Measurements from ENCODE around the gene COX6A1. TPM values are rescaled to one million over a fixed set of nuclear protein-coding genes. Genes with fewer than 3 reads are reported as not detected.

The COX6A1 gene
- total and polyA plus RNA-seq, 2 donors from 2014 or later = 331 to 1,697 TPM

GRCh38 chr12:120468325-120468820 is 30.5 kb downstream of the COX6A1 start:
- Histone ChIP-seq H3K27ac (ENCODE audit: low read depth in 2 of 2, low read length in 2 of 2) (peak overlapping the region; percentile 82 to 90), H3K27me3 (ENCODE audit: control insufficient read depth, insufficient read depth, low read length) (no peaks in the 10 kb centered on the region), H3K9ac (ENCODE audit: low read length in 3 of 3) (peak overlapping the region; percentile 44 to 74 (median 61)), H3K4me3 (ENCODE audit: low read length in 3 of 3) (peak overlapping the region; percentile 69 to 79 (median 71)), H3K4me1 (ENCODE audit: control insufficient read depth in 2 of 3, insufficient read depth in 2 of 3, low read depth in 1 of 3, low read length in 3 of 3) (peaks cover 0 to 5% (median 0%) of the 10 kb centered on the region in 3 donors), H3K36me3 (ENCODE audit: control insufficient read depth in 2 of 3, insufficient read depth in 3 of 3, low read length in 3 of 3) (peaks cover 15 to 18% (median 18%) of the 10 kb centered on the region in 3 donors), H3K9me3 (ENCODE audit: control insufficient read depth in 2 of 3, insufficient read depth in 1 of 3, low read length in 3 of 3) (no peaks in the 10 kb centered on the region)
- TF ChIP-seq CTCF (IDR thresholded peaks at IDR 0.05; ENCODE audit: borderline replicate concordance, extremely low read depth, insufficient read depth) = no peak
- DNase-seq = peak in 4 of 5 donors; percentile 50 to 78 (median 62)
- intact Hi-C loops (cut with DNase I) = no loop called here
- FAIRE-seq = no peak

GRCh38 chr12:120468821-120469449 is 31.0 kb downstream of the COX6A1 start:
- FAIRE-seq = no peak
- DNase-seq = peak in 3 of 5 donors; percentile 79 to 90 (median 89)
- Histone ChIP-seq H3K27me3 (ENCODE audit: control insufficient read depth, insufficient read depth, low read length) (no peaks in the 10 kb centered on the region), H3K4me1 (ENCODE audit: control insufficient read depth in 2 of 3, insufficient read depth in 2 of 3, low read depth in 1 of 3, low read length in 3 of 3) (peaks cover 0 to 5% (median 0%) of the 10 kb centered on the region in 3 donors), H3K27ac (ENCODE audit: low read depth in 2 of 2, low read length in 2 of 2) (peak overlapping the region; percentile 90 to 95), H3K9me3 (ENCODE audit: control insufficient read depth in 2 of 3, insufficient read depth in 1 of 3, low read length in 3 of 3) (no peaks in the 10 kb centered on the region), H3K9ac (ENCODE audit: low read length in 3 of 3) (peak overlapping the region; percentile 44 to 74 (median 61)), H3K4me3 (ENCODE audit: low read length in 3 of 3) (peak overlapping the region; percentile 69 to 79 (median 77)), H3K36me3 (ENCODE audit: control insufficient read depth in 2 of 3, insufficient read depth in 3 of 3, low read length in 3 of 3) (peaks cover 10 to 13% (median 13%) of the 10 kb centered on the region in 3 donors)
- intact Hi-C loops (cut with DNase I) = no loop called here
- TF ChIP-seq CTCF (IDR thresholded peaks at IDR 0.05; ENCODE audit: borderline replicate concordance, extremely low read depth, insufficient read depth) = no peak

GRCh38 chr12:120469450-120470149 is 31.7 kb downstream of the COX6A1 start, which contains the start of gene SRSF9:
Gene SRSF9 (minus strand): TSS chr12:120469748. CDS start chr12:120469609, 139 bp downstream.
- H3K4me1 ChIP-seq (ENCODE audit: control insufficient read depth in 2 of 3, insufficient read depth in 2 of 3, low read depth in 1 of 3, low read length in 3 of 3) = peaks cover 0 to 5% (median 0%) of the 10 kb centered on the region in 3 donors
- peak within 1 kb of the TSS; percentile 61 to 77 (median 70) for H3K9ac ChIP-seq (ENCODE audit: low read length in 3 of 3)
- peaks cover 6 to 8% (median 6%) of the 10 kb centered on the region in 3 donors for H3K36me3 ChIP-seq (ENCODE audit: control insufficient read depth in 2 of 3, insufficient read depth in 3 of 3, low read length in 3 of 3)
- intact Hi-C loops (cut with DNase I) = no loop called here
- H3K27ac ChIP-seq (ENCODE audit: low read depth in 2 of 2, low read length in 2 of 2) = peak within 1 kb of the TSS; percentile 90 to 95
- no peaks in the 10 kb centered on the region for H3K9me3 ChIP-seq (ENCODE audit: control insufficient read depth in 2 of 3, insufficient read depth in 1 of 3, low read length in 3 of 3)
- no peaks in the 10 kb centered on the region for H3K27me3 ChIP-seq (ENCODE audit: control insufficient read depth, insufficient read depth, low read length)
- no peak for FAIRE-seq
- TF ChIP-seq CTCF (IDR thresholded peaks at IDR 0.05; ENCODE audit: borderline replicate concordance, extremely low read depth, insufficient read depth) = peak; percentile 85
- H3K4me3 ChIP-seq (ENCODE audit: low read length in 3 of 3) = peak within 1 kb of the TSS; percentile 69 to 79 (median 77)
- DNase-seq = peak; percentile 95 to 99 (median 98)

All from kidney (tissue), 14 donors.